Panc1 (cell line): ENCODE data around the gene SMAD6.

ENCODE experiments used
- POLR2AphosphoS5 ChIP-seq: IDR thresholded peaks from 2 replicates; pipeline ENCODE4 v1.6.1; 2012; ENCODE audit warnings: mild to moderate bottlenecking, low read depth, low read length, moderate library complexity
- TF ChIP-seq, protein P1 (sequence below): fragments of 450-650 bp; IDR thresholded peaks from 2 replicates; pipeline ENCODE4 v1.5.1; 2017; ENCODE audit warnings: mild to moderate bottlenecking

GRCh38 chr15:66820481-66821176 lies 118.6 kb downstream of the SMAD6 start:
- TF ChIP-seq POLR2AphosphoS5 = no peak
- TF ChIP-seq, protein P1, sequence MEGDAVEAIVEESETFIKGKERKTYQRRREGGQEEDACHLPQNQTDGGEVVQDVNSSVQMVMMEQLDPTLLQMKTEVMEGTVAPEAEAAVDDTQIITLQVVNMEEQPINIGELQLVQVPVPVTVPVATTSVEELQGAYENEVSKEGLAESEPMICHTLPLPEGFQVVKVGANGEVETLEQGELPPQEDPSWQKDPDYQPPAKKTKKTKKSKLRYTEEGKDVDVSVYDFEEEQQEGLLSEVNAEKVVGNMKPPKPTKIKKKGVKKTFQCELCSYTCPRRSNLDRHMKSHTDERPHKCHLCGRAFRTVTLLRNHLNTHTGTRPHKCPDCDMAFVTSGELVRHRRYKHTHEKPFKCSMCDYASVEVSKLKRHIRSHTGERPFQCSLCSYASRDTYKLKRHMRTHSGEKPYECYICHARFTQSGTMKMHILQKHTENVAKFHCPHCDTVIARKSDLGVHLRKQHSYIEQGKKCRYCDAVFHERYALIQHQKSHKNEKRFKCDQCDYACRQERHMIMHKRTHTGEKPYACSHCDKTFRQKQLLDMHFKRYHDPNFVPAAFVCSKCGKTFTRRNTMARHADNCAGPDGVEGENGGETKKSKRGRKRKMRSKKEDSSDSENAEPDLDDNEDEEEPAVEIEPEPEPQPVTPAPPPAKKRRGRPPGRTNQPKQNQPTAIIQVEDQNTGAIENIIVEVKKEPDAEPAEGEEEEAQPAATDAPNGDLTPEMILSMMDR = no peak
